H9 (cell line): ENCODE measurements around the gene MEDAG. TPM values are rescaled to one million over a fixed set of nuclear protein-coding genes. Genes with fewer than 3 reads are reported as not detected.

Experiments
- DNase-seq: peaks from one replicate; pipeline ENCODE4 v3.0.0-alpha.2; 2017
- H2AFZ ChIP-seq: one replicate; pipeline ENCODE4 v1.6.1; 2013; ENCODE audit warnings: mild to moderate bottlenecking, low read length, control low read depth, moderate library complexity
- H2AK5ac ChIP-seq: 2 replicates; pipeline ENCODE4 v1.6.1; 2013; ENCODE audit warnings: low read length, control low read depth, mixed read lengths; ENCODE audit not compliant: insufficient read length
- H2BK120ac ChIP-seq: one replicate; pipeline ENCODE4 v1.6.1; 2013; ENCODE audit warnings: low read depth, mild to moderate bottlenecking, low read length, control low read depth, inconsistent platforms; ENCODE audit not compliant: poor library complexity, severe bottlenecking
- H2BK12ac ChIP-seq: 2 replicates; pipeline ENCODE4 v1.6.1; 2013; ENCODE audit warnings: low read length, control low read depth, mixed read lengths, low read depth; ENCODE audit not compliant: insufficient read length
- H2BK15ac ChIP-seq: 2 replicates; pipeline ENCODE4 v1.6.1; 2013; ENCODE audit warnings: low read depth, low read length, control low read depth
- H2BK20ac ChIP-seq: one replicate; pipeline ENCODE4 v1.6.1; 2013; ENCODE audit warnings: low read depth, mild to moderate bottlenecking, low read length, control low read depth, inconsistent platforms; ENCODE audit not compliant: poor library complexity, severe bottlenecking
- H2BK5ac ChIP-seq: 2 replicates; pipeline ENCODE4 v1.6.1; 2013; ENCODE audit warnings: low read length, control low read depth, mixed read lengths; ENCODE audit not compliant: insufficient read length
- H3K14ac ChIP-seq: 2 replicates; pipeline ENCODE4 v1.6.1; 2013; ENCODE audit warnings: low read length, control low read depth; ENCODE audit not compliant: insufficient read depth
- H3K18ac ChIP-seq: 2 replicates; pipeline ENCODE4 v1.6.1; 2013; ENCODE audit warnings: low read depth, mild to moderate bottlenecking, mixed read lengths, low read length, control low read depth; ENCODE audit not compliant: insufficient read length
- H3K23ac ChIP-seq: 2 replicates; pipeline ENCODE4 v1.6.1; 2013; ENCODE audit warnings: low read length, control low read depth, mixed read lengths, low read depth; ENCODE audit not compliant: insufficient read length
- H3K23me2 ChIP-seq: 2 replicates; pipeline ENCODE4 v1.6.1; 2013; ENCODE audit warnings: low read depth, mild to moderate bottlenecking, mixed read lengths, low read length, control low read depth; ENCODE audit not compliant: insufficient read length, poor library complexity, severe bottlenecking
- H3K27ac ChIP-seq: 2 replicates; pipeline ENCODE4 v1.5.1; 2013; ENCODE audit warnings: low read length, control low read depth, mixed read lengths, low read depth; ENCODE audit not compliant: insufficient read length
- H3K27me3 ChIP-seq: 2 replicates; pipeline ENCODE4 v1.6.1; 2013; ENCODE audit warnings: low read length, control low read depth, inconsistent platforms; ENCODE audit not compliant: insufficient read depth
- H3K4ac ChIP-seq: 2 replicates; pipeline ENCODE4 v1.6.1; 2013; ENCODE audit warnings: low read depth, mild to moderate bottlenecking, control low read depth, inconsistent platforms, low read length, moderate library complexity
- H3K4me1 ChIP-seq: 2 replicates; pipeline ENCODE4 v1.6.1; 2013; ENCODE audit warnings: low read length, control low read depth, inconsistent platforms; ENCODE audit not compliant: insufficient read depth
- H3K4me2 ChIP-seq: 2 replicates; pipeline ENCODE4 v1.6.1; 2013; ENCODE audit warnings: low read length, control low read depth, mixed read lengths; ENCODE audit not compliant: insufficient read length, insufficient read depth
- H3K56ac ChIP-seq: 2 replicates; pipeline ENCODE4 v1.6.1; 2013; ENCODE audit warnings: low read depth, mild to moderate bottlenecking, mixed read lengths, low read length, control low read depth; ENCODE audit not compliant: insufficient read length
- H3K79me1 ChIP-seq: 2 replicates; pipeline ENCODE4 v1.6.1; 2013; ENCODE audit warnings: low read depth, mild to moderate bottlenecking, moderate library complexity, low read length, control low read depth, inconsistent platforms; ENCODE audit not compliant: insufficient read depth, poor library complexity, severe bottlenecking
- H3K79me2 ChIP-seq: 2 replicates; pipeline ENCODE4 v1.6.1; 2013; ENCODE audit warnings: low read length, control low read depth, inconsistent platforms; ENCODE audit not compliant: insufficient read depth
- H3K9ac ChIP-seq: 2 replicates; pipeline ENCODE4 v1.6.1; 2013; ENCODE audit warnings: low read length, control low read depth, mixed read lengths; ENCODE audit not compliant: insufficient read length; ENCODE audit errors: extremely low read depth
- H3K9me3 ChIP-seq: one replicate; pipeline ENCODE4 v1.6.1; 2013; ENCODE audit warnings: low read depth, low read length, inconsistent platforms; ENCODE audit not compliant: control insufficient read depth
- H3T11ph ChIP-seq: one replicate; pipeline ENCODE4 v1.6.1; 2013; ENCODE audit warnings: mild to moderate bottlenecking, low read length, control low read depth, inconsistent platforms
- H4K20me1 ChIP-seq: one replicate; pipeline ENCODE4 v1.6.1; 2013; ENCODE audit not compliant: control insufficient read depth, insufficient read length, insufficient read depth
- H4K5ac ChIP-seq: 2 replicates; pipeline ENCODE4 v1.6.1; 2013; ENCODE audit warnings: low read depth, mild to moderate bottlenecking, mixed read lengths, low read length, control low read depth; ENCODE audit not compliant: insufficient read length
- H4K8ac ChIP-seq: replicated peaks from 2 replicates; pipeline ENCODE4 v1.6.1; 2013; ENCODE audit warnings: low read length, control low read depth, mixed read lengths, low read depth; ENCODE audit not compliant: insufficient read length
- H4K91ac ChIP-seq: 2 replicates; pipeline ENCODE4 v1.6.1; 2013; ENCODE audit warnings: low read depth, mild to moderate bottlenecking, moderate library complexity, mixed read lengths, low read length, control low read depth; ENCODE audit not compliant: insufficient read length
- H3K27ac Mint-ChIP-seq, 3 experiments: 2 replicates in 2 of 3; 3 replicates in 1 of 3; pipeline ENCODE4 v1.8.0; 2020 to 2021; ENCODE audit warnings: mixed read lengths in 3 of 3, mild to moderate bottlenecking in 1 of 3, moderate library complexity in 1 of 3
- H3K27me3 Mint-ChIP-seq: 2 replicates; pipeline ENCODE4 v1.8.0; 2021; ENCODE audit warnings: low read depth, mild to moderate bottlenecking, moderate library complexity, mixed read lengths
- H3K36me3 Mint-ChIP-seq, 3 experiments: 2 replicates in 2 of 3; 3 replicates in 1 of 3; pipeline ENCODE4 v1.8.0; 2020 to 2021; ENCODE audit warnings: low read depth in 3 of 3, mixed read lengths in 3 of 3; ENCODE audit not compliant: insufficient read depth in 1 of 3
- H3K4me1 Mint-ChIP-seq, 2 experiments: 2 replicates each; pipeline ENCODE4 v1.8.0; 2020; ENCODE audit warnings: mixed read lengths in 2 of 2
- H3K4me3 Mint-ChIP-seq, 2 experiments: 2 replicates in 1 of 2; 3 replicates in 1 of 2; pipeline ENCODE4 v1.8.0; 2020 to 2021; ENCODE audit warnings: mild to moderate bottlenecking in 2 of 2, mixed read lengths in 2 of 2, moderate library complexity in 1 of 2
- H3K9me3 Mint-ChIP-seq, 2 experiments: 2 replicates in 1 of 2; 3 replicates in 1 of 2; pipeline ENCODE4 v1.8.0; 2020; ENCODE audit warnings: mild to moderate bottlenecking in 2 of 2, mixed read lengths in 2 of 2, moderate library complexity in 1 of 2
- CTCF ChIP-seq: fragments of 200-600 bp; sonication (generic); conservative IDR thresholded peaks from 3 replicates; pipeline ENCODE4 v1.8.0; 2021; ENCODE audit warnings: antibody characterized with exemption, mild to moderate bottlenecking
- WGBS: extraction: QIAGEN DNeasy Blood & Tissue Kit; methylation state at CpG from one replicate; pipeline ENCODE4 v1.1.7; 2013; ENCODE audit warnings: missing lambda C conversion rate, low lambda C conversion rate, mixed read lengths; ENCODE audit not compliant: insufficient read length; ENCODE audit errors: extremely low coverage; 5-methylcytosine and 5-hydroxymethylcytosine counted together
- total RNA-seq: library from RNA; stranded (reverse); gene quantifications from 2 replicates; pipeline ENCODE4 v1.2.1, GENCODE V29; 2021

The MEDAG gene
- total RNA-seq, 1 experiment from 2014 or later: 0.87 TPM

GRCh38 chr13:30864433-30865122 is 41.5 kb upstream of the MEDAG start:
- Histone ChIP-seq H4K20me1 (no peaks in the 10 kb centered on the region), H3K79me2 (no peaks in the 10 kb centered on the region), H3K4ac (no peak overlapping the region), H2BK5ac (no peak overlapping the region), H3K4me2 (peak overlapping the region; percentile 98), H4K5ac (no peak overlapping the region), H2BK20ac (no peak overlapping the region), H3K79me1 (no peaks in the 10 kb centered on the region), H3K27ac (no peak overlapping the region), H2BK15ac (no peak overlapping the region), H3K9ac (no peak overlapping the region), H3K23ac (no peak overlapping the region), H3K4me1 (peaks cover 14% of the 10 kb centered on the region; the same call in 1 of the 2 replicates), H2AK5ac (no peak overlapping the region), H3T11ph (no peak overlapping the region), H2AFZ (no peak overlapping the region), H2BK120ac (no peak overlapping the region), H4K91ac (no peak overlapping the region), H3K18ac (peak overlapping the region; percentile 73), H3K27me3 (peaks cover 8% of the 10 kb centered on the region; the same call in 1 of the 2 replicates), H3K9me3 (no peaks in the 10 kb centered on the region), H3K23me2 (peaks cover 8% of the 10 kb centered on the region), H3K56ac (no peak overlapping the region), H3K14ac (peak overlapping the region; percentile 55; the same call in 1 of the 2 replicates), H2BK12ac (no peak overlapping the region), H4K8ac (no peak overlapping the region)
- no peak for TF ChIP-seq CTCF
- peak overlapping the region; percentile 18 to 97 (median 93); a peak in 6 of 7 replicates for H3K27ac Mint-ChIP-seq
- no CpG with 5 or more reads among the region's 5 CpGs for WGBS
- peak overlapping the region; percentile 62 to 81 for H3K4me3 Mint-ChIP-seq
- H3K9me3 Mint-ChIP-seq: no peaks in the 10 kb centered on the region; a peak in 1 of 5 replicates
- peaks cover 0 to 6% (median 0%) of the 10 kb centered on the region in 3 experiments; a peak in 3 of 7 replicates for H3K36me3 Mint-ChIP-seq
- no peak for DNase-seq
- H3K27me3 Mint-ChIP-seq: peaks cover 43% of the 10 kb centered on the region
- H3K4me1 Mint-ChIP-seq: peaks cover 41 to 52% of the 10 kb centered on the region in 2 experiments
